GM23248 (cell line): ENCODE data around the gene TBXAS1. TPM values are rescaled to one million over a fixed set of nuclear protein-coding genes. Genes with fewer than 3 reads are reported as not detected.

Source experiments
- DNase-seq: peaks from one replicate; pipeline ENCODE4 v3.0.0-alpha.2; 2015
- H2AFZ ChIP-seq: fragments of 200-600 bp; sonication (generic); 2 replicates; pipeline ENCODE4 v1.6.1; 2016; ENCODE audit warnings: antibody characterized with exemption
- H3F3A ChIP-seq: fragments of 200-600 bp; sonication (generic); 2 replicates; pipeline ENCODE4 v1.6.1; 2016; ENCODE audit warnings: mild to moderate bottlenecking, antibody characterized with exemption, mixed run types; ENCODE audit not compliant: insufficient read depth
- H3K27ac ChIP-seq: fragments of 200-600 bp; sonication (generic); 2 replicates; pipeline ENCODE4 v1.5.1; 2016; ENCODE audit warnings: mild to moderate bottlenecking
- H3K27me3 ChIP-seq: fragments of 200-600 bp; sonication (generic); replicated peaks from 2 replicates; pipeline ENCODE4 v1.6.1; 2016; ENCODE audit warnings: mild to moderate bottlenecking; ENCODE audit not compliant: insufficient read depth
- H3K36me3 ChIP-seq: fragments of 200-600 bp; sonication (generic); 2 replicates; pipeline ENCODE4 v1.6.1; 2016; ENCODE audit warnings: low read depth, mild to moderate bottlenecking
- H3K4me1 ChIP-seq: fragments of 200-600 bp; sonication (generic); 2 replicates; pipeline ENCODE4 v1.6.1; 2016; ENCODE audit warnings: mild to moderate bottlenecking; ENCODE audit not compliant: insufficient read depth
- H3K4me2 ChIP-seq: fragments of 200-600 bp; sonication (generic); one replicate; pipeline ENCODE4 v1.6.1; 2016; ENCODE audit warnings: mild to moderate bottlenecking; ENCODE audit not compliant: unreplicated experiment
- H3K4me3 ChIP-seq: fragments of 200-600 bp; sonication (generic); 2 replicates; pipeline ENCODE4 v1.5.1; 2016; ENCODE audit warnings: mild to moderate bottlenecking
- H3K79me2 ChIP-seq: fragments of 200-600 bp; sonication (generic); 2 replicates; pipeline ENCODE4 v1.6.1; 2016; ENCODE audit warnings: mild to moderate bottlenecking; ENCODE audit not compliant: insufficient read depth
- H3K9ac ChIP-seq: fragments of 200-600 bp; sonication (generic); 2 replicates; pipeline ENCODE4 v1.6.1; 2016; ENCODE audit warnings: mild to moderate bottlenecking
- H3K9me2 ChIP-seq: fragments of 200-600 bp; sonication (generic); 2 replicates; pipeline ENCODE4 v1.6.1; 2016; ENCODE audit warnings: mixed run types, mild to moderate bottlenecking, moderate library complexity; ENCODE audit not compliant: insufficient read depth
- H3K9me3 ChIP-seq: fragments of 200-600 bp; sonication (generic); one replicate; pipeline ENCODE4 v1.6.1; 2017; ENCODE audit warnings: low read depth
- H4K20me1 ChIP-seq: fragments of 200-600 bp; sonication (generic); 2 replicates; pipeline ENCODE4 v1.6.0; 2016; ENCODE audit not compliant: insufficient read depth
- EZH2 ChIP-seq: fragments of 200-600 bp; sonication (generic); IDR thresholded peaks from 2 replicates; pipeline ENCODE4 v1.6.1; 2018; ENCODE audit warnings: antibody characterized with exemption, mild to moderate bottlenecking; ENCODE audit not compliant: insufficient read depth, poor library complexity, severe bottlenecking
- EZH2phosphoT487 ChIP-seq: fragments of 200-600 bp; sonication (generic); IDR thresholded peaks from 2 replicates; pipeline ENCODE4 v1.6.1; 2018; ENCODE audit warnings: antibody characterized with exemption, moderate library complexity, mild to moderate bottlenecking, low read depth; ENCODE audit not compliant: insufficient read depth
- WGBS, 2 experiments: methylation state at CpG; one replicate each; pipeline ENCODE4 v1.1.6; 2015 to 2017; ENCODE audit warnings: low lambda C conversion rate in 2 of 2, low coverage in 1 of 2; ENCODE audit errors: missing lambda C conversion rate in 2 of 2; 5-methylcytosine and 5-hydroxymethylcytosine counted together
- in situ Hi-C: fragments of 300-500 bp; cut with MboI; formaldehyde crosslinking; loops from 2 replicates; pipeline ENCODE4 v1.15.0; 2020
- polyA plus RNA-seq: library from polyadenylated mRNA; unstranded; fragments of >200 nt; fragmentation: Nextera tagmentation; extraction: Ambion mirVana; gene quantifications from 2 replicates; pipeline ENCODE4 v1.2.1, GENCODE V29; 2016
- total RNA-seq: library from RNA; depleted of rRNA; stranded (reverse); fragments of >200 nt; shearing (Covaris generic); gene quantifications from 2 replicates; pipeline ENCODE4 v1.2.3, GENCODE V29; 2014

The TBXAS1 gene
- total and polyA plus RNA-seq, 2 experiments from 2014 or later: 0.49 TPM; not detected in 1

DNA sequence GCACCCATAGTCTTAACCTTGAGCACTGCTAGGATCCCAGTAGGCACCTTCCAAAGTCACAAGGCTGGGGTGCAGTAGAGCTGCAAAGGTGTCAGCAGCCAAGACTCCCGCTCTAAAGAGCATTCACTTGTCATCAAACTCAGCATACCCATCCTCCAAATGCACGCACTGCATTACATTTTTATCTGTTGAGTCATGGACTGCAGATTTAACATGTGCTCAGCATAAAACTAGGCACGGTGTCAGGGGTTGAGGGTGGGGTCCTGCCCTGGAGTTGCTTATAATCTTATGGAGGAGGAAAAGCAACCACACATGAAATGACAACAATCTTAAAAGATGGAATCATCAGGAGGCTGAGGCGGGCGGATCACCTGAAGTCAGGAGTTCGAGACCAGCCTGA, 131.1 kb downstream of the TBXAS1 start:
- no peaks in the 10 kb centered on the region for H3K79me2 ChIP-seq
- TF ChIP-seq EZH2 (no peak), EZH2phosphoT487 (no peak)
- DNase-seq: no peak
- no peaks in the 10 kb centered on the region for H3K4me1 ChIP-seq
- no peaks in the 10 kb centered on the region for H4K20me1 ChIP-seq
- 69 to 72% methylated on average over 6 of the region's 6 CpGs for WGBS, 2 experiments
- no peaks in the 10 kb centered on the region for H3K27me3 ChIP-seq
- H2AFZ ChIP-seq: no peak overlapping the region
- H3K9ac ChIP-seq: no peak overlapping the region
- no peaks in the 10 kb centered on the region for H3K36me3 ChIP-seq
- H3F3A ChIP-seq: no peaks in the 10 kb centered on the region
- H3K9me3 ChIP-seq: no peaks in the 10 kb centered on the region
- H3K9me2 ChIP-seq: no peaks in the 10 kb centered on the region
- no peak overlapping the region for H3K27ac ChIP-seq
- H3K4me2 ChIP-seq: no peak overlapping the region
- no peak overlapping the region for H3K4me3 ChIP-seq
- in situ Hi-C loops: no loop called here

DNA sequence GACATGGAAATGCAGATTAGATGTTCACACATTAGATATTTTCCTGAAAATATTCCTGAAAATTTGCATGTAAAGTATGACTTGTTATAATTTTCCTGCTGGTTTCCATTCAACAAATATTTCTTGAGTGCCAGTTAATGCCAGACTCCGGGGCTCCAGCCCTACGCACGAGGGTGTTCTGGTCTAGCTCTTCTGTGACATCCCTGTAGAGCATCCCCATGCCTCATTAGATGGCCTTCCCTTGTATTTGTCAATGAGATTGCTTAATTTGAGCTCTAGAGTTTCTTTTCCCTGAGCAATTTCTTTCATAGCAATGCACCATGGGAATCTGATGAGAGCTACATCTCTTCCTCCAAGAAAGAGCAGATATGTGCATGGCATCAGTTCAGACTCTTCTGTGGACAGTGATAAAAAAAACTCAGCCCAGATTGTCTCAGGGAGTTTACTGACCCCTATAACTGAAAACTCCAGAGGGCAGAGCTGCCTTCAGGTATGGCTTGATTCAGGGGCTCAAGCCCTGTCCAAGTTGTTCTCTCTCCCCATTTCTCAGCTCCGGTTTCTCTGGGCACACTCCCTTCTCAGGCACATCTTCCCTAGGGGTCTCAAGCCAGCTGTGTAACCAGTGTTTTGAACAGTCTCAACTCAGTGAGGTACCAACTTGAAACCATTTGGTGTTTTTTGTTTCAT, 137.0 kb downstream of the TBXAS1 start:
- Histone ChIP-seq H3K4me1 (no peaks in the 10 kb centered on the region), H3K36me3 (no peaks in the 10 kb centered on the region), H3K27ac (no peak overlapping the region), H3K9me3 (no peaks in the 10 kb centered on the region), H3K79me2 (no peaks in the 10 kb centered on the region), H4K20me1 (no peaks in the 10 kb centered on the region), H3F3A (no peaks in the 10 kb centered on the region), H3K9ac (no peak overlapping the region), H3K4me2 (no peak overlapping the region), H2AFZ (no peak overlapping the region), H3K27me3 (peaks cover 24% of the 10 kb centered on the region; the same call in 1 of the 2 replicates), H3K9me2 (no peaks in the 10 kb centered on the region), H3K4me3 (no peak overlapping the region)
- TF ChIP-seq EZH2phosphoT487: no peak
- no peak for TF ChIP-seq EZH2
- no peak for DNase-seq
- WGBS, 2 experiments: 63 to 65% methylated on average over 4 of the region's 4 CpGs
- in situ Hi-C loops: no loop called here

DNA sequence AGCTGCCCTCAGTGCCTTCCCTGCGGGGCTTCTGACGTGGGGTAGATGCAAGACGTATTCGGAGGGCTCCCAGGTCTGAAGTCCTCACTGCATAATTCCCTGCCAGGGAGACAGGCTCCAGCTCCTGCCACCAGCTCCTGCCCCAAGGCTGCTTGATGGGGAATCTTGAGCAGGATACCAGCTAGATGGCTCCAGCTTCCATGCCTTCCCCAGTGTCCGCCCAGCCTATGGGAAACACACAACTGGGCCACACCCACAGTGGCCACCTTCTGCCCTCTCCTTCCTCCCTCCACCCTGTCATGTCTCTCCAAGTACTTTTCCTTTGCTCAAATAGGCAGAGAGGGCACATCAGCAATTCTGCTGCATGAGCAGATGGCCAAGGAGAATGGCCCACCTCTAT, 137.9 kb downstream of the TBXAS1 start:
- H3K9me2 ChIP-seq: no peaks in the 10 kb centered on the region
- no peak overlapping the region for H3K27ac ChIP-seq
- no peak for DNase-seq
- H3K9me3 ChIP-seq: no peaks in the 10 kb centered on the region
- no peak overlapping the region for H3K4me3 ChIP-seq
- no peak overlapping the region for H2AFZ ChIP-seq
- in situ Hi-C loops: no loop called here
- H3F3A ChIP-seq: no peaks in the 10 kb centered on the region
- WGBS, 2 experiments: 39 to 46% methylated on average over 5 of the region's 5 CpGs
- TF ChIP-seq EZH2phosphoT487: no peak
- H3K27me3 ChIP-seq: peaks cover 24% of the 10 kb centered on the region; the same call in 1 of the 2 replicates
- no peaks in the 10 kb centered on the region for H3K36me3 ChIP-seq
- H3K9ac ChIP-seq: no peak overlapping the region
- H3K4me2 ChIP-seq: no peak overlapping the region
- no peaks in the 10 kb centered on the region for H3K4me1 ChIP-seq
- no peaks in the 10 kb centered on the region for H4K20me1 ChIP-seq
- H3K79me2 ChIP-seq: no peaks in the 10 kb centered on the region

DNA sequence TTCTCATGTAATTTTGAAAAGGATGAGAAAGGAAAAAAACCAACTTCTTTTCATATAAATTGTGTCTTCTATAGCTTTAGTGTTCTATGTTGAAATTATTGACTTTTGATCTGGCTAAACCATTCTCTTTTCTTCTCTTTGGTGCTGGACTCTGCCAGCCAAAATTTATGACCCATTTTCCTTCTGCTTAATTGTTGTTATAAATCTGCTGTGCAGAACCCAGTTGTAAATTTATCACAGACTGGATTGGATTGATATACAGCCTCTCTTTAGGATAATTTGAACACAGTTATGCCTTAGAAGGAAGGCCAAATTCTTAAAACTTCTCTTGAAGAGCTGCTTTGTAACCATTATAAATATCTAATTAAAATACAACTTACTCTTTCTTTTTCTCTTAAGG, 139.9 kb downstream of the TBXAS1 start:
- no peak overlapping the region for H3K27ac ChIP-seq
- no peaks in the 10 kb centered on the region for H3K36me3 ChIP-seq
- no peaks in the 10 kb centered on the region for H3K4me1 ChIP-seq
- H3K4me3 ChIP-seq: no peak overlapping the region
- H3K27me3 ChIP-seq: peaks cover 33% of the 10 kb centered on the region
- in situ Hi-C loops: no loop called here
- no peak overlapping the region for H2AFZ ChIP-seq
- H3K9ac ChIP-seq: no peak overlapping the region
- no peaks in the 10 kb centered on the region for H3K9me2 ChIP-seq
- no peak for DNase-seq
- no peak overlapping the region for H3K4me2 ChIP-seq
- TF ChIP-seq EZH2 (no peak), EZH2phosphoT487 (no peak)
- H3K9me3 ChIP-seq: no peaks in the 10 kb centered on the region
- H4K20me1 ChIP-seq: no peaks in the 10 kb centered on the region
- H3K79me2 ChIP-seq: no peaks in the 10 kb centered on the region
- H3F3A ChIP-seq: no peaks in the 10 kb centered on the region

DNA sequence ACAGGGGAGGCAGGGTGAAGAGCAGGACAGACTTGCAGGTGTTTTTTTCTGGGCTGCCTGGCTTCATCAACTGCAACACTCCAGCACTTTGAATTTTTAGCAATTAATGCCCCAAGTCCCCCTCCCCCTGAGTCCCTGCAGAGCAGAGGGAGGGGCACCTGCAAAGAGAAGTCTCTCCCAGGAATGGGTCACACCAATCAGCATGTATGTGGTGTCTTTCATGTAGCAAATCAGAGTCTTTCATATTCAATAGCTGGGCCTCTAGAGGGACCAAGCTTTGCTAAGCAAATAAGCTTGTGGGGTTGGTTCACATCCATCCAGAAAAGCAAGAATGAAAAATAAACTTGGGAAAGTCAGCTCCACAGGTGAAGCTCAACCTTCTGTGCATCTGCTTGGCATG, 143.0 kb downstream of the TBXAS1 start:
- Histone ChIP-seq H3K4me3 (no peak overlapping the region), H3K9me2 (no peaks in the 10 kb centered on the region), H4K20me1 (no peaks in the 10 kb centered on the region), H3F3A (no peaks in the 10 kb centered on the region), H3K9ac (no peak overlapping the region), H3K4me2 (no peak overlapping the region), H3K27me3 (peaks cover 36% of the 10 kb centered on the region), H3K27ac (no peak overlapping the region), H2AFZ (no peak overlapping the region), H3K79me2 (no peaks in the 10 kb centered on the region), H3K36me3 (no peaks in the 10 kb centered on the region), H3K9me3 (no peaks in the 10 kb centered on the region), H3K4me1 (no peaks in the 10 kb centered on the region)
- in situ Hi-C loops: no loop called here
- DNase-seq: no peak
- TF ChIP-seq EZH2phosphoT487 (no peak), EZH2 (no peak)
